Measurements from ENCODE around the gene VWA2.

DNA sequence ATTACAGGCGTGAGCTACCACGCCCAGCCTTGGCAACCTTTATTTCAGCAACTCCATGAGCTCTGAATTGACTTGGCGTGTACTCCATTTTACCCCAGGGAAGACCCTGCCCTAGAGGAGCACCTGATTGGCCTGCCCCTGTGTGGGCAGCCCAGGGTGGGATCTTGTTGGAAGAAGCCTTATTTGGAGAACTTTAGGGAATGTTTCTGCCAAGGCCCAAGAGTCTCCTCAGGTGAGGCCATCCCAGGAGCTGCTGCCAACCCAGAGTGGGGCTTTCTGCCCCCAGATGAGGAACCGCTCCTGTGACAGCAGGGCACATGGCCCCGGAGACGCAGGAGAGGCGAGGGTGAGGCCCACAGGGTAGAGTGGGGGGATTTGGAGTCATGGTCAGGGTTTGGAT lies 42.0 kb downstream of the VWA2 start:
- TF ChIP-seq, protein P1, sequence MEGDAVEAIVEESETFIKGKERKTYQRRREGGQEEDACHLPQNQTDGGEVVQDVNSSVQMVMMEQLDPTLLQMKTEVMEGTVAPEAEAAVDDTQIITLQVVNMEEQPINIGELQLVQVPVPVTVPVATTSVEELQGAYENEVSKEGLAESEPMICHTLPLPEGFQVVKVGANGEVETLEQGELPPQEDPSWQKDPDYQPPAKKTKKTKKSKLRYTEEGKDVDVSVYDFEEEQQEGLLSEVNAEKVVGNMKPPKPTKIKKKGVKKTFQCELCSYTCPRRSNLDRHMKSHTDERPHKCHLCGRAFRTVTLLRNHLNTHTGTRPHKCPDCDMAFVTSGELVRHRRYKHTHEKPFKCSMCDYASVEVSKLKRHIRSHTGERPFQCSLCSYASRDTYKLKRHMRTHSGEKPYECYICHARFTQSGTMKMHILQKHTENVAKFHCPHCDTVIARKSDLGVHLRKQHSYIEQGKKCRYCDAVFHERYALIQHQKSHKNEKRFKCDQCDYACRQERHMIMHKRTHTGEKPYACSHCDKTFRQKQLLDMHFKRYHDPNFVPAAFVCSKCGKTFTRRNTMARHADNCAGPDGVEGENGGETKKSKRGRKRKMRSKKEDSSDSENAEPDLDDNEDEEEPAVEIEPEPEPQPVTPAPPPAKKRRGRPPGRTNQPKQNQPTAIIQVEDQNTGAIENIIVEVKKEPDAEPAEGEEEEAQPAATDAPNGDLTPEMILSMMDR (IDR thresholded peaks at IDR 0.05): no peak
- TF ChIP-seq, protein P2, sequence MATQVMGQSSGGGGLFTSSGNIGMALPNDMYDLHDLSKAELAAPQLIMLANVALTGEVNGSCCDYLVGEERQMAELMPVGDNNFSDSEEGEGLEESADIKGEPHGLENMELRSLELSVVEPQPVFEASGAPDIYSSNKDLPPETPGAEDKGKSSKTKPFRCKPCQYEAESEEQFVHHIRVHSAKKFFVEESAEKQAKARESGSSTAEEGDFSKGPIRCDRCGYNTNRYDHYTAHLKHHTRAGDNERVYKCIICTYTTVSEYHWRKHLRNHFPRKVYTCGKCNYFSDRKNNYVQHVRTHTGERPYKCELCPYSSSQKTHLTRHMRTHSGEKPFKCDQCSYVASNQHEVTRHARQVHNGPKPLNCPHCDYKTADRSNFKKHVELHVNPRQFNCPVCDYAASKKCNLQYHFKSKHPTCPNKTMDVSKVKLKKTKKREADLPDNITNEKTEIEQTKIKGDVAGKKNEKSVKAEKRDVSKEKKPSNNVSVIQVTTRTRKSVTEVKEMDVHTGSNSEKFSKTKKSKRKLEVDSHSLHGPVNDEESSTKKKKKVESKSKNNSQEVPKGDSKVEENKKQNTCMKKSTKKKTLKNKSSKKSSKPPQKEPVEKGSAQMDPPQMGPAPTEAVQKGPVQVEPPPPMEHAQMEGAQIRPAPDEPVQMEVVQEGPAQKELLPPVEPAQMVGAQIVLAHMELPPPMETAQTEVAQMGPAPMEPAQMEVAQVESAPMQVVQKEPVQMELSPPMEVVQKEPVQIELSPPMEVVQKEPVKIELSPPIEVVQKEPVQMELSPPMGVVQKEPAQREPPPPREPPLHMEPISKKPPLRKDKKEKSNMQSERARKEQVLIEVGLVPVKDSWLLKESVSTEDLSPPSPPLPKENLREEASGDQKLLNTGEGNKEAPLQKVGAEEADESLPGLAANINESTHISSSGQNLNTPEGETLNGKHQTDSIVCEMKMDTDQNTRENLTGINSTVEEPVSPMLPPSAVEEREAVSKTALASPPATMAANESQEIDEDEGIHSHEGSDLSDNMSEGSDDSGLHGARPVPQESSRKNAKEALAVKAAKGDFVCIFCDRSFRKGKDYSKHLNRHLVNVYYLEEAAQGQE (IDR thresholded peaks at IDR 0.05; ENCODE audit: low read depth, low read length): no peak
- TF ChIP-seq, protein P3, sequence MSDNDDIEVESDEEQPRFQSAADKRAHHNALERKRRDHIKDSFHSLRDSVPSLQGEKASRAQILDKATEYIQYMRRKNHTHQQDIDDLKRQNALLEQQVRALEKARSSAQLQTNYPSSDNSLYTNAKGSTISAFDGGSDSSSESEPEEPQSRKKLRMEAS (IDR thresholded peaks at IDR 0.05; ENCODE audit: low read depth): no peak
- TF ChIP-seq EP300 (IDR thresholded peaks at IDR 0.05; ENCODE audit: borderline replicate concordance in 1 of 2, low read depth in 1 of 2, low read length in 1 of 2) (no peak), SMC3 (IDR thresholded peaks at IDR 0.05; ENCODE audit: low read depth, low read length) (no peak)

Measured in SK-N-SH (cell line).